ENCODE results near the gene SDSL.

Gene SDSL

DNA sequence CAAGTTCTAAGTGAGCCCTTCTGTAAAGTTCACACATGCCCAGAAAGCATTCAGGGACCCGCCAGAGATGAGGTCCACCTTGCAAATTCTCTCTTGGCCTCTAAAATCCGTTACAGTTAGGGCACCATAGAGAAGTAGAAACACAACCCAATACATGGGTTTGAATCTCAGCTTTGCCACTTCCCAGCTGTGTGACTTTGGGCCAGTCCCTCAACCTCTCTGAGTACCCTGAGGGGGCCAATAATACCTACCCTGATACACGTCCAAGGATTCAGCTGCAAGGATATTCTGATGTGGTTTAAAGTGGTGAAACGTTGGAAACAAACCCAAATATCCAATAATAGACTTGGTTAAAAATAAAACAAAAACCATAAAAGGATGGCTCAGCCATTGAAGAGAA is 37.8 kb downstream of the SDSL start:
- TF ChIP-seq SIN3A (IDR thresholded peaks at IDR 0.05; ENCODE audit: borderline replicate concordance, insufficient read depth, low read length), result no peak
- TF ChIP-seq TAF1 (IDR thresholded peaks at IDR 0.05; ENCODE audit: borderline replicate concordance, insufficient read depth, low read length), result no peak
- TF ChIP-seq POLR2AphosphoS5 (IDR thresholded peaks at IDR 0.05; ENCODE audit: low read depth, low read length), result no peak
- TF ChIP-seq, protein P1, sequence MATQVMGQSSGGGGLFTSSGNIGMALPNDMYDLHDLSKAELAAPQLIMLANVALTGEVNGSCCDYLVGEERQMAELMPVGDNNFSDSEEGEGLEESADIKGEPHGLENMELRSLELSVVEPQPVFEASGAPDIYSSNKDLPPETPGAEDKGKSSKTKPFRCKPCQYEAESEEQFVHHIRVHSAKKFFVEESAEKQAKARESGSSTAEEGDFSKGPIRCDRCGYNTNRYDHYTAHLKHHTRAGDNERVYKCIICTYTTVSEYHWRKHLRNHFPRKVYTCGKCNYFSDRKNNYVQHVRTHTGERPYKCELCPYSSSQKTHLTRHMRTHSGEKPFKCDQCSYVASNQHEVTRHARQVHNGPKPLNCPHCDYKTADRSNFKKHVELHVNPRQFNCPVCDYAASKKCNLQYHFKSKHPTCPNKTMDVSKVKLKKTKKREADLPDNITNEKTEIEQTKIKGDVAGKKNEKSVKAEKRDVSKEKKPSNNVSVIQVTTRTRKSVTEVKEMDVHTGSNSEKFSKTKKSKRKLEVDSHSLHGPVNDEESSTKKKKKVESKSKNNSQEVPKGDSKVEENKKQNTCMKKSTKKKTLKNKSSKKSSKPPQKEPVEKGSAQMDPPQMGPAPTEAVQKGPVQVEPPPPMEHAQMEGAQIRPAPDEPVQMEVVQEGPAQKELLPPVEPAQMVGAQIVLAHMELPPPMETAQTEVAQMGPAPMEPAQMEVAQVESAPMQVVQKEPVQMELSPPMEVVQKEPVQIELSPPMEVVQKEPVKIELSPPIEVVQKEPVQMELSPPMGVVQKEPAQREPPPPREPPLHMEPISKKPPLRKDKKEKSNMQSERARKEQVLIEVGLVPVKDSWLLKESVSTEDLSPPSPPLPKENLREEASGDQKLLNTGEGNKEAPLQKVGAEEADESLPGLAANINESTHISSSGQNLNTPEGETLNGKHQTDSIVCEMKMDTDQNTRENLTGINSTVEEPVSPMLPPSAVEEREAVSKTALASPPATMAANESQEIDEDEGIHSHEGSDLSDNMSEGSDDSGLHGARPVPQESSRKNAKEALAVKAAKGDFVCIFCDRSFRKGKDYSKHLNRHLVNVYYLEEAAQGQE (IDR thresholded peaks at IDR 0.05; ENCODE audit: insufficient read depth in 1 of 2, low read depth in 2 of 2, low read length in 2 of 2), result no peak
- TF ChIP-seq FOXP2 (optimal IDR thresholded peaks at IDR 0.05; ENCODE audit: borderline replicate concordance, extremely low read depth, extremely low read length, insufficient read depth), result no peak

- TF ChIP-seq POLR2AphosphoS5 (IDR thresholded peaks at IDR 0.05; ENCODE audit: low read depth, low read length) (no peak), TAF1 (IDR thresholded peaks at IDR 0.05; ENCODE audit: borderline replicate concordance, insufficient read depth, low read length) (no peak), FOXP2 (optimal IDR thresholded peaks at IDR 0.05; ENCODE audit: borderline replicate concordance, extremely low read depth, extremely low read length, insufficient read depth) (no peak), SIN3A (IDR thresholded peaks at IDR 0.05; ENCODE audit: borderline replicate concordance, insufficient read depth, low read length) (no peak)
- TF ChIP-seq, protein P1 (IDR thresholded peaks at IDR 0.05; ENCODE audit: insufficient read depth in 1 of 2, low read depth in 2 of 2, low read length in 2 of 2), result no peak
Observed at GRCh38 chr12:113461666-113462065, 39.5 kb downstream of the SDSL start.

DNA sequence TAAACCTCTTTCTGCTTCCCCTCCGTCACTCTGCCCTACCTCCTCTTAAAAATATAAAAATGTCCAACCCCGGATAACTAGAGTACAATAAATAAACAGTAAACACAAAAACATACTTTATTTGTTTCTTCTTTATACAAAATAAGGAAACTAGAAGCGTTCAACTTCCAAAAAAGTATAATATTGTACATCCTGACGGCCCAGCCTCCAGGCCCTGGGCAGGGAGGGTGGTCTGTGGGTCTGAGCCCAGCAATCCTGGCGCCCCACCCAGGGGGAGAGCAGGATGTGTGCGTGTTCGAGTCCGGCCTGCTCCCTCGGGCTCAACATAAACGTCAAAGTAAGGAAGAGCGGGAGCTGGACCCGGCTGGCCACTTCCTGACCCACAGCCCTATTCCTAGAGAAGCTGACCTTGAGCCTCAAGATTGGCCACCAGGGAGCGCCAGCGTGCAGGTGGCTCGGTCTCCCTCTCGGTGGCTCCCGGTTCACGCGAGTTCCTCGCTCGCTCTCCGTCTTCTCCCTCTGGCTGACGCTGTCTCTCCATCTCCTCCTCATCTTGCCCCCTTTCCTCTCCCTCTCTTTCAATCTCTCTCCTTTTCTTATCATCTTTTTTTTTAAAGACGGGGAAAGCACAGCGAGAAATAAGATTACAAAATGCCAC is 40.1 kb downstream of the SDSL start:
- TF ChIP-seq, protein P1 (IDR thresholded peaks at IDR 0.05; ENCODE audit: insufficient read depth in 1 of 2, low read depth in 2 of 2, low read length in 2 of 2), result no peak
- TF ChIP-seq TAF1 (IDR thresholded peaks at IDR 0.05; ENCODE audit: borderline replicate concordance, insufficient read depth, low read length) (no peak), SIN3A (IDR thresholded peaks at IDR 0.05; ENCODE audit: borderline replicate concordance, insufficient read depth, low read length) (no peak), POLR2AphosphoS5 (IDR thresholded peaks at IDR 0.05; ENCODE audit: low read depth, low read length) (no peak), FOXP2 (optimal IDR thresholded peaks at IDR 0.05; ENCODE audit: borderline replicate concordance, extremely low read depth, extremely low read length, insufficient read depth) (no peak)

- TF ChIP-seq POLR2AphosphoS5 (IDR thresholded peaks at IDR 0.05; ENCODE audit: low read depth, low read length) (no peak), TAF1 (IDR thresholded peaks at IDR 0.05; ENCODE audit: borderline replicate concordance, insufficient read depth, low read length) (no peak), FOXP2 (optimal IDR thresholded peaks at IDR 0.05; ENCODE audit: borderline replicate concordance, extremely low read depth, extremely low read length, insufficient read depth) (no peak), SIN3A (IDR thresholded peaks at IDR 0.05; ENCODE audit: borderline replicate concordance, insufficient read depth, low read length) (no peak)
- TF ChIP-seq, protein P1 (IDR thresholded peaks at IDR 0.05; ENCODE audit: insufficient read depth in 1 of 2, low read depth in 2 of 2, low read length in 2 of 2), result no peak
Observed at GRCh38 chr12:113462998-113463745, 41.0 kb downstream of the SDSL start.
